GM21717 (cell line): ENCODE measurements around the gene SRGAP2B.
"Not testable (repeated sequence)": the region's sequence is repeated elsewhere in the genome, so short reads cannot be mapped to it uniquely, and the experiment has no call there.

Source experiments
- ATAC-seq: cut with Tn5 transposase; IDR thresholded peaks from one replicate; pipeline ENCODE4 v1.9.1; 2021; ENCODE audit warnings: mild to moderate bottlenecking, moderate library complexity; ENCODE audit not compliant: unreplicated experiment

SRGAP2B gene

DNA sequence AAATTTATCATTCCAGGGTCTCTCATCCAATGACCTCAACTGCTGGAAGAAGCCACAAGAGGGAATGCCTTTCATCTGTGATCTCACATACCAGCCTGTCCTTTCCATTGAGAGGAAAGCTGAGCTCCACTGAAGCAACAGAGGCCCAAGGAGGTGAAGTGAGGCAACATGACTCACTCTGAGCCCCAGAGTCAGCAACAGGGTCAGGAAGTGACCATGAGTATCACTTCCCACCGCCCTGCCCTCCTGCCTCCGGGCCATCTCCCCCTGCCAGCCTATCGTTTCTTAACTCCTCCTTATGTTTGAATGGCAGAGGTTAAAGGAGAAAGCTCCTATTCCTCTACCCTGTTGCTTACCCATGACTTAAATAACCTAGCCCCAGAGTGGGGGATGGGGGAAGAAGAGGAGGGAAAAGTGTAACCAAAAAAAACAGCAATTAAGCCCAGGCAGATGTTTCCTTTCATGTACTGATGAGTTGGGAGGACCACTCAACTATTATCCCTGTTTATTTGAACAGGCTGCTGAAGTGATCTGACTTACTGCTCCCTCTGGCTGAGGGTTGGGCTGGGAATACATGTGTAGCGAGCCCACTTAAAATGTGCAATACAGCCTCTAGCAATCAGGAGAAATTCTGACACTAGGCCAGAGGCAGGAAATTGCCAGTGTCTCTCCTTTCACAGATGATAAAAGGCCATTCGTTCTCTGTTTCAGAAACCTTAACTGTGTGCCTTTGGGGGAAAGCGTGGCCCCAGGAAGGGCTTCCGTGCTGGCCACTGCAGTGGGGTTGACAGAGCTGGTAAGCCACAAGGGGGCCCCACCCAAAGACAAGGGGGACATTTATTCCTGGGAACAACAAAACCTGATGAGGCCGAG lies 177.7 kb downstream of the SRGAP2B start:
- ATAC-seq: not testable (repeated sequence)

- not testable (repeated sequence) for ATAC-seq
Measured at GRCh38 chr1:144913977-144914734, 181.0 kb downstream of the SRGAP2B start.

- ATAC-seq: not testable (repeated sequence)
Measured at GRCh38 chr1:144913458-144913857, 181.7 kb downstream of the SRGAP2B start.

DNA sequence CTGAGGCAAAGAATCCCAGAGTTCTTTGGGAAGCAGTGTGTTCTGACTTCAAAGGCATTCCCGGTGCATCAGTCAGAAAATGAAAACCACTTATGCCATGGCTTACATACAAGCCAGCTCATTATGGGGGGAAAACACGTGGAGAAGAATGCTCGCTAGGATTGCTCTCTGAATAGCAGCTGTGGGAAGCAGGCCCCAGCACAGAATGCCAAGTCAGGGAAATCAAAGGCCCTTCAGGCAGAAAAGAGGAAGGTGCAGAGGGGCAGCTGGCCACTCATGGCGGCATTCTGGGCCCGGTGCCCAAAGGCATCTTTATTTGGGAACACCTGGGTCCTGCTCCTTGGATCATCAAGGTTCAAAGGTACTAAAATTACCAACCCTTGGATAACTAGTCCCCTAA lies 184.4 kb downstream of the SRGAP2B start:
- ATAC-seq: not testable (repeated sequence)

DNA sequence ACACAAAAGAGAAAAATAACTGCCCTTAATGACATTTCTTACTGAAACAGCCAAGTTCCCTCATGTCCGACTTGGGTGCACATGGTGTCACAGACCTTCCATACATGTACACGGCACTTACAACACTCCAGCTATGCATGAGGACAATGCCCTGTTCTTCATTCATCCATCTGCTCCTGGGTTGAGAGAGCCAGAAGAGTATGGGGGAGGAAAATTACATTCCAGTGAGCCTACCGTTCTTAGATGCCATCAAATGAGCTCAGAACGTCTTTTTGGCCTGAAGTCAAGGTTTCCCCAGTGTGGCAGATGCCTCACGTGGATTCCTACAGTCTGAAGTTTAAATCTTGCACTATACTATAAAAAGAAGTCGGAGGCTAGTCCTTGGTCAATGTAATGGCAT lies 194.3 kb downstream of the SRGAP2B start:
- ATAC-seq: not testable (repeated sequence)

- not testable (repeated sequence) for ATAC-seq
Measured at GRCh38 chr1:144894454-144895201, 200.5 kb downstream of the SRGAP2B start.

GRCh38 chr1:144893710-144894438 lies 201.3 kb downstream of the SRGAP2B start:
- not testable (repeated sequence) for ATAC-seq

GRCh38 chr1:144893062-144893461 lies 202.1 kb downstream of the SRGAP2B start:
- ATAC-seq: not testable (repeated sequence)

GRCh38 chr1:144889450-144890115 lies 205.5 kb downstream of the SRGAP2B start:
- not testable (repeated sequence) for ATAC-seq

DNA sequence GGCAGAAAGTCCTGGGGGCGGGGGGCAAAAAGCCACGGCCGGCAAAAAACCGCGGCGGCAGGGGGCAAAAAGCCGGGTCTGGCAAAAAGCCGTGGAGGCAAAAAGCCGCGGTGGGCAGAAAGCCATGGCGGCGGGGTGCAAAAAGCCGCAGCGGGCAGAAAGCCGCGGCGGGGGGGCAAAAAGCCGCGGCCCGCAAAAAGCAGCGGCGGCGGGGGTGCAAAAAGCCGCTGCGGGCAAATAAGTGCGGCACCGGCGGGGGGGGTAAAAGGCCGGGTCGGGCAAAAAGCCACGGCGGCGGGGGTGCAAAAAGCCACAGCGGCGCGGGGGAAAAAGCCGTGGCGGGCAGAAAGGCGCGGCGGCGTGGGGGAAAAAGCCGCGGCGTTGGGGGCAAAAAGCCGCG lies 212.1 kb downstream of the SRGAP2B start:
- not testable (repeated sequence) for ATAC-seq

DNA sequence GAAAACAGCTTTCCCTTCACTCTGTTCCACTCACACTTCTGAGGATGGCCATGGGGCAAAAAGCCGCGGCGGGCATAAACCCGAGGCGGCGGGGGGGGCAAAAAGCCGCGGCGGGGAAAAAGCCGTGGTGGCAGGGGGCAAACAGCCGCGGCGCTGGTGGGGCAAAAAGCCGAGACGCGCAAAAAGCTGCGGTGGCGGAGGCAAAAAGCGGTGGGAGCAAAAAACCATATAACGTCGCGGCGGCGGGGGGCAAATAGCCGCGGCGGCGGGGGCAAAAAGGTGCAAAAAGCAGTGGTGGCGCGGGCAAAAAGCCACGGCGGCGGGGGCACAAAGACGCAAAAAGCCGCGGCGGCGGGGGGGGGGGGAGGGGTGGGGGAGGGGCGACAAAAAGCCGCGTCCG lies 212.8 kb downstream of the SRGAP2B start:
- not testable (repeated sequence) for ATAC-seq

DNA sequence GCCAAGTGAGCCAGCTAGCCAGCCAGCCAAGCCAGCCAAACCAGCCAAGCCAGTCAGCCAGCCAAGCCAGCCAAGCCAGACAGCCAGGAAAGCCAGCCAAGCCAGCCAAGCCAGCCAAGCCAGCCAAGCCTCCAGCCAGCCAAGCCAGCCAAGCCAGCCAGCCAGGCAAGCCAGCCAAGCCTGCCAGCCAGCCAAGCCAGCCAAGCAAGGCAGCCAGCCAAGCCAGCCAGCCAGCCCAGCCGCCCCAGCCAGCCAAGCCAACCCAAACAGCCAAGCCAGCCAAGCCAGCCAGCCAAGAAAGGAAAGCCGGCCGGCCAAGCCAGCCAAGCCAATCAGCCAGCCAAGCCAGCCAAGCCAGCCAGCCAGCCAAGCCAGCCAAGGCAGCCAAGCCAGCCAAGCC lies 236.5 kb downstream of the SRGAP2B start:
- ATAC-seq: not testable (repeated sequence)
